TTC549 (cell line): ENCODE results near the gene RGSL1.
A peak's percentile ranks its signal among the peaks of the same experiment; 100 is the strongest.

Experiments
- FAIRE-seq: peaks from 2 replicates; lab custom pipeline; 2012; peaks lifted over from hg19 to GRCh38; lab: Jason Lieb, UNC

Gene RGSL1

GRCh38 chr1:182552527-182552926 lies 102.6 kb downstream of the RGSL1 start:
- FAIRE-seq, result no peak

GRCh38 chr1:182555493-182555892 lies 105.5 kb downstream of the RGSL1 start:
- FAIRE-seq, result no peak

- FAIRE-seq, result no peak
Measured at GRCh38 chr1:182556279-182556678, 106.3 kb downstream of the RGSL1 start.

GRCh38 chr1:182560392-182560984 lies 110.5 kb downstream of the RGSL1 start:
- FAIRE-seq, result no peak

GRCh38 chr1:182561456-182561855 lies 111.5 kb downstream of the RGSL1 start:
- no peak for FAIRE-seq

GRCh38 chr1:182563095-182563494 lies 113.1 kb downstream of the RGSL1 start:
- FAIRE-seq, result no peak

- no peak for FAIRE-seq
Measured at GRCh38 chr1:182564406-182565004, 114.6 kb downstream of the RGSL1 start.

GRCh38 chr1:182565537-182565936 lies 115.6 kb downstream of the RGSL1 start:
- no peak for FAIRE-seq

- FAIRE-seq, result no peak
Measured at GRCh38 chr1:182567629-182568028, 117.7 kb downstream of the RGSL1 start.

- FAIRE-seq, result no peak
Measured at GRCh38 chr1:182568647-182569284, 118.8 kb downstream of the RGSL1 start.

GRCh38 chr1:182569939-182570610 lies 120.1 kb downstream of the RGSL1 start:
- FAIRE-seq, result no peak

GRCh38 chr1:182570611-182570970 lies 120.6 kb downstream of the RGSL1 start:
- no peak for FAIRE-seq

- no peak for FAIRE-seq
Measured at GRCh38 chr1:182574156-182574555, 124.2 kb downstream of the RGSL1 start.

- FAIRE-seq, result no peak
Measured at GRCh38 chr1:182575540-182576149, 125.7 kb downstream of the RGSL1 start.

GRCh38 chr1:182580736-182581135 lies 130.8 kb downstream of the RGSL1 start:
- FAIRE-seq, result no peak

- FAIRE-seq, result no peak
Measured at GRCh38 chr1:182584746-182585145, 134.8 kb downstream of the RGSL1 start.

GRCh38 chr1:182586380-182586779 lies 136.4 kb downstream of the RGSL1 start:
- FAIRE-seq, result no peak

- peak; percentile 82 for FAIRE-seq
Measured at GRCh38 chr1:182587093-182587492, 137.1 kb downstream of the RGSL1 start.

- no peak for FAIRE-seq
Measured at GRCh38 chr1:182587666-182588499, 137.9 kb downstream of the RGSL1 start.

- no peak for FAIRE-seq
Measured at GRCh38 chr1:182588500-182589396, 138.8 kb downstream of the RGSL1 start, which contains the start of gene RNASEL. Gene RNASEL, minus strand, starts transcription at chr1:182589256. Its CDS starts 2,450 bp downstream, at chr1:182586806.

- no peak for FAIRE-seq
Measured at GRCh38 chr1:182589520-182589919, 139.6 kb downstream of the RGSL1 start.
